HepG2 (cell line): ENCODE data around the gene MRPL10. TPM values are rescaled to one million over a fixed set of nuclear protein-coding genes. Genes with fewer than 3 reads are reported as not detected.

Experiments used
- SATB2 ChIP-seq: sonication (generic); formaldehyde crosslinking; IDR thresholded peaks from 2 replicates; pipeline ENCODE4 v1.5.0; 2020; ENCODE audit warnings: missing genetic modification reagents
- TCF12 ChIP-seq, 2 experiments: fragments of 450-650 bp in 1 of 2; sonication (generic) in 1 of 2; formaldehyde crosslinking in 1 of 2; IDR thresholded peaks; 2 replicates each; pipeline versions ENCODE4 v1.6.1 to v1.8.0; 2017 to 2022; ENCODE audit warnings: antibody characterized with exemption in 1 of 2, mild to moderate bottlenecking in 1 of 2, missing genetic modification reagents in 1 of 2, moderate library complexity in 1 of 2
- ZNF230 ChIP-seq: sonication (generic); formaldehyde crosslinking; IDR thresholded peaks from 2 replicates; pipeline ENCODE4 v1.4.0; 2020; ENCODE audit warnings: mild to moderate bottlenecking, missing genetic modification reagents
- polyA plus RNA-seq, 8 experiments: library from polyadenylated mRNA; depleted of rRNA in 3 of 8; stranded (reverse) in 7 of 8; unstranded in 1 of 8; fragments of >200 nt; fragmentation: Illumina TruSeq in 4 of 8; extraction: Trizol in 4 of 8; gene quantifications; 2 replicates each; pipeline versions ENCODE4 v1.2.1 to v1.2.3, GENCODE V29; 2011 to 2016; ENCODE audit warnings: low read depth in 4 of 8, missing spikeins in 1 of 8, mixed read lengths in 1 of 8; ENCODE audit not compliant: insufficient read depth in 1 of 8
- total RNA-seq, 5 experiments: library from RNA; depleted of rRNA; stranded (reverse); fragments of >200 nt; fragmentation: Illumina TruSeq; extraction: Trizol; gene quantifications; 2 replicates each; pipeline ENCODE4 v1.2.3, GENCODE V29; 2016; ENCODE audit warnings: low read depth in 1 of 5
- TF ChIP-seq, protein P1 (sequence below): sonication (generic); formaldehyde crosslinking; IDR thresholded peaks from one replicate; pipeline ENCODE4 v1.5.1; 2020; ENCODE audit warnings: mild to moderate bottlenecking, missing genetic modification reagents; ENCODE audit errors: not compliant biosample characterization
- TF ChIP-seq, protein P2 (sequence below): sonication (generic); formaldehyde crosslinking; IDR thresholded peaks from 2 replicates; pipeline ENCODE4 v1.8.0; 2023; ENCODE audit warnings: mild to moderate bottlenecking, missing genetic modification reagents

MRPL10 gene
- total and polyA plus RNA-seq, 2 of the 13 experiments (the other 11 are each of a cell fraction or from before 2014, with no cell fraction given): 56.7 to 149 TPM

DNA sequence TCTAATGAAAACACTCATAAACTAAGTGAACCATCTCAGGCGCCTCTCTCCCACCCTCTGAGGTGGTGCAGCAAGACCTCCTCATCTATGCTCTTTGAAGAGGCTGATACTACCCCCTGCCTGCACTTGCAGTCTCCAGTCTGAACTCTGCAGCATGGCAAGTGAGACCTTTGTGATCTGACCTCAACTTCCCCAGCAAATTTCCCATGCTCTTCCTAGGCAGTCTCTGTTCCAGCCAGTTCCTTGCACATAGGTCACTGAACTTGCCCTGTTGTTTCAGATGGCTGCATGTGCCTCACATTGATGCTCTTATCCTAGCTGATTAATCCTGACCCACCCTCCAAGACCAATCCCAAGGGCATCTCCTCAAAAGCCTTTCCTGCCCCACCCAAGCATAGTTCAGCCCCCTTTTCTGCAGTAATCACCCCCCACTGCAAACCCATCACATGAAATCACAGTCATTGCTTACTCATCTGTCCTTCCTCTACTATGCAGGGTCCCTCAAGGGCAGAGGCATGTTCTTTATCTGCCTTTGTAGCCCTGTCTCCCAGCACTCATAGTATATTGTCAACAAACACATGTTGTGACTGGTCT lies 56.3 kb downstream of the MRPL10 start (continued):
- TF ChIP-seq, protein P1, sequence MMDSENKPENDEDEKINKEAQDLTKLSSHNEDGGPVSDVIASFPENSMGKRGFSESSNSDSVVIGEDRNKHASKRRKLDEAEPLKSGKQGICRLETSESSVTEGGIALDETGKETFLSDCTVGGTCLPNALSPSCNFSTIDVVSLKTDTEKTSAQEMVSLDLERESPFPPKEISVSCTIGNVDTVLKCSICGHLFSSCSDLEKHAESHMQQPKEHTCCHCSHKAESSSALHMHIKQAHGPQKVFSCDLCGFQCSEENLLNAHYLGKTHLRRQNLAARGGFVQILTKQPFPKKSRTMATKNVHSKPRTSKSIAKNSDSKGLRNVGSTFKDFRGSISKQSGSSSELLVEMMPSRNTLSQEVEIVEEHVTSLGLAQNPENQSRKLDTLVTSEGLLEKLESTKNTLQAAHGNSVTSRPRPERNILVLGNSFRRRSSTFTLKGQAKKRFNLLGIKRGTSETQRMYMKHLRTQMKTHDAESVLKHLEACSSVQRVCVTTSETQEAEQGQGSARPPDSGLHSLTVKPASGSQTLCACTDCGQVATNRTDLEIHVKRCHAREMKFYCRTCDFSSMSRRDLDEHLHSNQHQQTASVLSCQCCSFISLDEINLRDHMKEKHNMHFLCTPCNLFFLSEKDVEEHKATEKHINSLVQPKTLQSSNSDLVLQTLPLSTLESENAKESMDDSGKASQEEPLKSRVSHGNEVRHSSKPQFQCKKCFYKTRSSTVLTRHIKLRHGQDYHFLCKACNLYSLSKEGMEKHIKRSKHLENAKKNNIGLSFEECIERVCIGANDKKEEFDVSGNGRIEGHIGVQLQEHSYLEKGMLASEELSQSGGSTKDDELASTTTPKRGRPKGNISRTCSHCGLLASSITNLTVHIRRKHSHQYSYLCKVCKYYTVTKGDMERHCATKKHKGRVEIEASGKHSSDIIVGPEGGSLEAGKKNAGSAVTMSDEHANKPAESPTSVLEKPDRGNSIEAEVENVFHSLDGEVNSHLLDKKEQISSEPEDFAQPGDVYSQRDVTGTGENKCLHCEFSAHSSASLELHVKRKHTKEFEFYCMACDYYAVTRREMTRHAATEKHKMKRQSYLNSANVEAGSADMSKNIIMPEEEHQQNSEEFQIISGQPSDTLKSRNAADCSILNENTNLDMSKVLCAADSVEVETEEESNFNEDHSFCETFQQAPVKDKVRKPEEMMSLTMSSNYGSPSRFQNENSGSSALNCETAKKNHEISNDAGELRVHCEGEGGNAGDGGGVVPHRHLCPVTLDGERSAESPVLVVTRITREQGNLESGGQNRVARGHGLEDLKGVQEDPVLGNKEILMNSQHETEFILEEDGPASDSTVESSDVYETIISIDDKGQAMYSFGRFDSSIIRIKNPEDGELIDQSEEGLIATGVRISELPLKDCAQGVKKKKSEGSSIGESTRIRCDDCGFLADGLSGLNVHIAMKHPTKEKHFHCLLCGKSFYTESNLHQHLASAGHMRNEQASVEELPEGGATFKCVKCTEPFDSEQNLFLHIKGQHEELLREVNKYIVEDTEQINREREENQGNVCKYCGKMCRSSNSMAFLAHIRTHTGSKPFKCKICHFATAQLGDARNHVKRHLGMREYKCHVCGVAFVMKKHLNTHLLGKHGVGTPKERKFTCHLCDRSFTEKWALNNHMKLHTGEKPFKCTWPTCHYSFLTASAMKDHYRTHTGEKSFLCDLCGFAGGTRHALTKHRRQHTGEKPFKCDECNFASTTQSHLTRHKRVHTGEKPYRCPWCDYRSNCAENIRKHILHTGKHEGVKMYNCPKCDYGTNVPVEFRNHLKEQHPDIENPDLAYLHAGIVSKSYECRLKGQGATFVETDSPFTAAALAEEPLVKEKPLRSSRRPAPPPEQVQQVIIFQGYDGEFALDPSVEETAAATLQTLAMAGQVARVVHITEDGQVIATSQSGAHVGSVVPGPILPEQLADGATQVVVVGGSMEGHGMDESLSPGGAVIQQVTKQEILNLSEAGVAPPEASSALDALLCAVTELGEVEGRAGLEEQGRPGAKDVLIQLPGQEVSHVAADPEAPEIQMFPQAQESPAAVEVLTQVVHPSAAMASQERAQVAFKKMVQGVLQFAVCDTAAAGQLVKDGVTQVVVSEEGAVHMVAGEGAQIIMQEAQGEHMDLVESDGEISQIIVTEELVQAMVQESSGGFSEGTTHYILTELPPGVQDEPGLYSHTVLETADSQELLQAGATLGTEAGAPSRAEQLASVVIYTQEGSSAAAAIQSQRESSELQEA (CRISPR knock-in tag): no peak
- TF ChIP-seq TCF12 (IDR thresholded peaks at IDR 0.05): no peak
- TF ChIP-seq TCF12 (CRISPR knock-in tag; IDR thresholded peaks at IDR 0.05): no peak
- TF ChIP-seq ZNF230: no peak
- TF ChIP-seq, protein P2, sequence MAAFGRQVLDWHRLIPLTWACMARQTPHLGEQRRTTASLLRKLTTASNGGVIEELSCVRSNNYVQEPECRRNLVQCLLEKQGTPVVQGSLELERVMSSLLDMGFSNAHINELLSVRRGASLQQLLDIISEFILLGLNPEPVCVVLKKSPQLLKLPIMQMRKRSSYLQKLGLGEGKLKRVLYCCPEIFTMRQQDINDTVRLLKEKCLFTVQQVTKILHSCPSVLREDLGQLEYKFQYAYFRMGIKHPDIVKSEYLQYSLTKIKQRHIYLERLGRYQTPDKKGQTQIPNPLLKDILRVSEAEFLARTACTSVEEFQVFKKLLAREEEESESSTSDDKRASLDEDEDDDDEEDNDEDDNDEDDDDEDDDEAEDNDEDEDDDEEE: no peak
- TF ChIP-seq SATB2 (CRISPR knock-in tag): no peak
- TF ChIP-seq, all 625 proteins: peak for 0
